ENCODE results near the gene TPST1. TPM values are rescaled to one million over a fixed set of nuclear protein-coding genes. Genes with fewer than 3 reads are reported as not detected.
A peak's percentile ranks its signal among the peaks of the same experiment; 100 is the strongest.
"Not testable (repeated sequence)": the region's sequence is repeated elsewhere in the genome, so short reads cannot be mapped to it uniquely, and the experiment has no call there.

The TPST1 gene
- total RNA-seq, 1 experiment from 2014 or later, result 51.0 TPM

DNA sequence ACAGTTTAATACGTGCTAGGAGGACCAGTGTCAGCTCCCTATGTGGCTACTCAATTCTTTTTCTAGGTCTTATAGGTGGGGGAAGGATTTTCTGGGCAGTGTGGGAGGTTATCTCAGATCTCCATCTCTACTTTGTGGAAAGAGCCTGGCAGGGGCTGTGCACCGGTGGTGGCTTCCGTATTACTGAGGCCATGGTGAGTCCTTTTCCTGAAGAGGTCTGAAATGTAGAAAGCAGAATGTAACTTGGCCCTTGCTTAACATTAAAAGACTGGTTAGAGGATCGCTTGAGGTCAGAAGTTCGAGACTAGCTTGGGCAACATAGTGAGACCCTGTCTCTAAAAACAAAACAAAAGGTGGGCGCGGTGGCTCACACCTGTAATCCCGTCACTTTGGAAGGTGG lies 2.7 kb upstream of the TPST1 start:
- Histone ChIP-seq H3K4me1 (replicated peaks) (peaks cover 20% of the 10 kb centered on the region), H3K4me3 (no peak overlapping the region), H3K9me3 (replicated peaks) (no peaks in the 10 kb centered on the region), H3K36me3 (peaks cover 6% of the 10 kb centered on the region), H3K27me3 (replicated peaks) (no peaks in the 10 kb centered on the region), H3K27ac (no peak overlapping the region)
- DNase-seq (ENCODE audit: low read depth in 1 of 2, low spot score in 2 of 2), result no peak

DNA sequence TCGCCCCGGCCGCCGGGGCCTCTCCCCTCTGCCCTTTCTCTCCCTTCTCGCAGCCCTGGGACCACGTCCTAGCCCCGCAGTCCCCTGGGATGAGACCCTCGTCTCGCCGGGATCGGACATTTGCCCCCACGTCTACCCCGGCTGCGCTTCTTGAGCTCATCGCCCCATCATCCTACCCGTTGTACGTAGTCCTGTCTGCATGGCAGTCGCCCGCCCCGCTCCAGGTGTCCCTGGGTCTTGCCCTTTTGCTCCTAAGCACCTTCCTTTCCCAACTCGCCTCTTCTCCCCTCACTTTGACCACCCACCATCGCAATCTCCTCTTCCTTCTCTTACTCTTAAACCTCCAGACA lies 582 bp downstream of the TPST1 start:
- DNase-seq (ENCODE audit: low read depth in 1 of 2, low spot score in 2 of 2), result peak in 1 of 2 experiments; percentile 41
- Histone ChIP-seq H3K27ac (peak overlapping the region; percentile 48), H3K4me1 (replicated peaks) (peaks cover 20% of the 10 kb centered on the region), H3K9me3 (replicated peaks) (no peaks in the 10 kb centered on the region), H3K36me3 (peaks cover 18% of the 10 kb centered on the region), H3K4me3 (peak overlapping the region; percentile 93), H3K27me3 (replicated peaks) (no peaks in the 10 kb centered on the region)

DNA sequence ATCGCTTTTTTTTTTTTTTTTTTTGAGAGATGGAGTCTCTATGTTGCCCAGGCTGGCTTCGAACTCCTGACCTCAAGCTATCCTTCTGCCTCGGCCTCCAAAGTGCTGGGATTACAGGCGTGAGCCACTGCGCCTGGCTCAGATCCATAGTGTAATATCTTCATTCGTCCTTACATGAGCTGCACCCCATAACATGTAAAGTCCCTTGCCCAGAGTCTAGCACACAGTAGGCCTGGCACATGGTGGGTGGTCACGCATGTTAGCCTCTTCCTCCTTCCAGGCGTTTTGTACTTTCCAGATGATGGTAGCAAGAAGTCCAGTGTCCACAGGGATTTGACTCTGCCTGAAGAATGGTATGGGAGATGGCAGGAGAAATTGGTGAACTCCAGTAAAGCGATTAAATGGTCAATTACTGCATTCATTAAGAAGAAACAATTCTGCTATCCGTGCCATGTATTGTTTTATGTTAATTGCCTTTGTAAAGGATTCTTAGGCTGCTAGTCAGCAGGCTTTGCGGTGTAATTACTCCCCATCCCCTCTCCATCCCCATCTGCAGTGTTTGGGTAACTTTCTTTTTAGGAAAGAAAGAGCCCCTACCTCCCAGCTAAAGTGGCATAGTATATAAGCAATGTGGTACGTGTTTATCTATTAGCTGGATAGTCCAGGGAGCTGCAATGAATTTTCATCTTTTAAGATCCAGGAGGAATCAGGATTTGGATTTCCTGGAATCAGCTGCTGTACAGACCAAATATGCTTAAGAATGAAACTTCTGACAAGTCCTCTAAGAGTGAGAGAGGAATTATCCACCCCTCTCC lies 1.2 kb downstream of the TPST1 start:
- DNase-seq (ENCODE audit: low read depth in 1 of 2, low spot score in 2 of 2), result no peak
- Histone ChIP-seq H3K27me3 (replicated peaks) (no peaks in the 10 kb centered on the region), H3K4me3 (peak overlapping the region; percentile 93), H3K4me1 (replicated peaks) (peaks cover 23% of the 10 kb centered on the region), H3K9me3 (replicated peaks) (no peaks in the 10 kb centered on the region), H3K27ac (no peak overlapping the region), H3K36me3 (peaks cover 19% of the 10 kb centered on the region)

DNA sequence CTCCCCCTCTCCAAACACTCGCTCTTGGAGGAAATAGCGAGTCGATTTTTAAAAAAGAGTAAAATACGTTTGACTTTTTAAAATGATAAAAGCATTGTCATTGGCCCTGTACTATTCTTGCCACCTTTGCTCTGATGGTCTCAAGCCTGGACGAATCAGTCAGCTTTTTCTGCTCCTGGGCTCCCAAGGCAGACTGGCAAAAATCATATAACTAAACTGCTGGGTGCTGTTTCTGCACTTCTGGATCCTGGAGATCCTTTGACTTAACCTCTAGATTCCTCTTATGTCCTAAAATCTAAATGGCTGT lies 1.8 kb downstream of the TPST1 start:
- DNase-seq (ENCODE audit: low read depth in 1 of 2, low spot score in 2 of 2), result no peak
- Histone ChIP-seq H3K36me3 (peaks cover 19% of the 10 kb centered on the region), H3K27ac (no peak overlapping the region), H3K4me1 (replicated peaks) (peaks cover 27% of the 10 kb centered on the region), H3K27me3 (replicated peaks) (no peaks in the 10 kb centered on the region), H3K4me3 (no peak overlapping the region), H3K9me3 (replicated peaks) (no peaks in the 10 kb centered on the region)

DNA sequence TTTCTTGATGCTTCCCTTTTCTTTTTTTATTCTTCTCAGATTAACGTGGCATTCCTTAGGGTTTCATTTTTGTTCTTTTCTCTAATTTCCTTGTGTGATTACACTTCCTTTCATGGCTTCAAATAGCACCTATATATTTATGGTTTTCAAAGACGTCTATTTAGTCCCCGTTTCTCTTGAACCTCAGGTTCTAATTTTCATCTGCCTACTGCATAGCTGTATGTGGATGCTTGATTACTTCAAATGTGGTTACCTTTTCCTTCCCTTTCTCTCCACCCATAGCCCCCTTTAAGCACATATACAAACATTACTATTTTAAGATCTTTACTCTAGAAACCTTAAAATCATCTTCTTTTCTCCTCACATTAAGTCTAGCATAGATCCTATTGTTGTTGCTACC lies 2.4 kb downstream of the TPST1 start:
- Histone ChIP-seq H3K4me1 (replicated peaks) (peaks cover 33% of the 10 kb centered on the region), H3K9me3 (replicated peaks) (no peaks in the 10 kb centered on the region), H3K27ac (no peak overlapping the region), H3K27me3 (replicated peaks) (no peaks in the 10 kb centered on the region), H3K36me3 (peaks cover 19% of the 10 kb centered on the region), H3K4me3 (no peak overlapping the region)
- DNase-seq (ENCODE audit: low read depth in 1 of 2, low spot score in 2 of 2), result no peak

DNA sequence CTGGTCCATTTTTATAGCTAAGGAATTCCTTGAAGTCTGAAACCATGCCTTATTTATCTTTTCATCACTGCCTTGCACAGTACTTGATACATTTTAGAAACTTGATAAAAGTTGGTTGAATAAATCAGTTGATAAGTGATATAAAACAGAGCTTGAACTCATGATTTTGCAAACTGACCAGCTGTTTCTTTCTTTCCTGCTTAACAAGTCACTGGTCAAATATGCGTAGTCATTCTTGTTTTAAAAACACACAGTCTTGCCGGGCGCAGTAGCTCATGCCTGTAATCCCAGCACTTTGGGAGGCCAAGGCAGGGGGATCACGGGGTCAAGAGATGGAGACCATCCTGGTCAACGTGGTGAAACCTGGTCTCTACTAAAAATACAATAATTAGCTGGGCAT lies 6.3 kb downstream of the TPST1 start:
- H3K27me3 ChIP-seq (replicated peaks), result no peaks in the 10 kb centered on the region
- H3K27ac ChIP-seq, result peak overlapping the region; percentile 6
- peaks cover 34% of the 10 kb centered on the region for H3K4me1 ChIP-seq (replicated peaks)
- no peak overlapping the region for H3K4me3 ChIP-seq
- H3K36me3 ChIP-seq, result peaks cover 13% of the 10 kb centered on the region
- H3K9me3 ChIP-seq (replicated peaks), result no peaks in the 10 kb centered on the region
- DNase-seq (ENCODE audit: low read depth in 1 of 2, low spot score in 2 of 2), result no peak

DNA sequence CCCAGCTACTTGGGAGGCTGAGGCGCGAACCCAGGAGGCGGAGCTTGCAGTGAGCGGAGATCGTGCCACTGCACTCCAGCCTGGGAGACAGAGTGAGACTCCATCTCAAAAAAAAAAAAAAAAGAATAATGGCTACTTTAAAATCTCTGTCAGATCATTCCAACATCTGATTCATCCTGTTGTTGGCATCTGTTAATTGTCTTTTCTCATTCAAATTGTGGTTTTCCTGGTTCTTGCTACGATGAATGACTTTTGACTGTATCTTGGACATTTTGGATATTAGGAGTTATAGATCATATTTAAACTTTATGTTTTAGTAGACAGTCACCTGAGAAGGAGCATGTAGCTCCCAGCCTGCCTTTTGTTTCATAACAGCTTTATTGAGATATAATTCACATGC lies 8.5 kb downstream of the TPST1 start:
- no peaks in the 10 kb centered on the region for H3K27me3 ChIP-seq (replicated peaks)
- H3K9me3 ChIP-seq (replicated peaks), result no peaks in the 10 kb centered on the region
- peaks cover 13% of the 10 kb centered on the region for H3K36me3 ChIP-seq
- no peak overlapping the region for H3K4me3 ChIP-seq
- H3K27ac ChIP-seq, result no peak overlapping the region
- no peak for DNase-seq (ENCODE audit: low read depth in 1 of 2, low spot score in 2 of 2)
- H3K4me1 ChIP-seq (replicated peaks), result peaks cover 27% of the 10 kb centered on the region

DNA sequence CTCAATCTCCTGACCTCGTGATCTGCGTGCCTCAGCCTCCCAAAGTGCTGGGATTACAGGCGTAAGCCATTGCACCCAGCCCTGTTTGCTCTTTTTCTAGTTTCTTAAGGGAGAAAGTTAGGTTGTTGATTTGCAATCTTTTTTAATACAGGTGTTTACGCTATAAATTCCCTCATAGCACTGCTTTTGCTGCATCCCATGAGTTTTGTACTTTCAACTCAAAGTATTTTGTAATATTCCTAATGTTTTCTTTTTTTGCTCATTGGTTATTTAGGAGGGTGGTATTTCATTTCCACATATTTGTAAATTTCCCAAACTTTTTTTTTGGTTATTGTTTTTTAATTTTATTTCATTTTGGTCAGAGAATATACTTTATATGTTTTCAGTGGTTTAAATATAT lies 11.6 kb downstream of the TPST1 start:
- no peak for DNase-seq (ENCODE audit: low read depth in 1 of 2, low spot score in 2 of 2)
- H3K27ac ChIP-seq, result no peak overlapping the region
- no peak overlapping the region for H3K4me3 ChIP-seq
- no peaks in the 10 kb centered on the region for H3K36me3 ChIP-seq
- H3K9me3 ChIP-seq (replicated peaks), result no peaks in the 10 kb centered on the region
- H3K4me1 ChIP-seq (replicated peaks), result peaks cover 21% of the 10 kb centered on the region
- H3K27me3 ChIP-seq (replicated peaks), result no peaks in the 10 kb centered on the region

DNA sequence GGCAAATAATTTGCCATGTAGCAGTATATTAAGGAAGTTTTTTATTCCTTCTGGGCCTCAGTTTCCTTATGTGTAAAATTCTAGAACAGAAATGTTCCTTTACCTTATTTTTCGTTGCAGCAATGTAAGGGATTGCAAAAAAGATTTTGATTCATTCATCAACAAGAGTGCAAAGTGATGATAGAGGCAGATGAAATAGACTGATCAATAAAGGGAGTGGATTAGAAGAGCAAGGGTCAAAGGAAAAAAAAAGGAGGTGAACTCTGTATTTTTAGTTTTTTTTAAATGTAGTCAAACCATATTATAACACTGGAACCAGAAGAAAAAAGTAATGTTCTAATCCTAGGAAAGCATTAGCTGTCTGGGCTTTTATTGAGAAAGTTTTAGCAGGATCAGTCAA lies 14.7 kb downstream of the TPST1 start:
- DNase-seq (ENCODE audit: low read depth in 1 of 2, low spot score in 2 of 2), result no peak
- H3K27ac ChIP-seq, result no peak overlapping the region
- H3K36me3 ChIP-seq, result no peaks in the 10 kb centered on the region
- H3K4me3 ChIP-seq, result no peak overlapping the region
- H3K9me3 ChIP-seq (replicated peaks), result no peaks in the 10 kb centered on the region
- H3K4me1 ChIP-seq (replicated peaks), result peaks cover 20% of the 10 kb centered on the region
- H3K27me3 ChIP-seq (replicated peaks), result no peaks in the 10 kb centered on the region

DNA sequence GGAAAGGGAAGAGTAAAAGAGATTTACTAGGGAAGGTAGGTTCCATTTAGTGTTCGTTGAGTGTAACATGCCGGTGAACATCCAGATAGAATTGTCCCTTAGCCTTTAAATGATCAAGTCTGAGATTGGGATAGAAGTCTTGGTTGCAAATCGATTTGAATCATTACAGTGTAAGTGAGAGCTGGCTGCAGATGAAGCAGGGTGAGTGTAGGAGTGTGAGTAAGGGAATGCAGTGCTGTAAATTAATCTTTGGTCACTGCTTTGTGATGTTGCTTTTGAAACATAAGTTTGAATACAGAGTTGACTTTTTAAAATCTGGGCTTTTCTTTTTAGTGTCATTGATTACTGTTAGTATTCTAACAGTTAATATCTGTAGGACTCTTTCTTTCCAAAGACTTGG lies 16.3 kb downstream of the TPST1 start:
- H3K9me3 ChIP-seq (replicated peaks), result no peaks in the 10 kb centered on the region
- H3K27me3 ChIP-seq (replicated peaks), result no peaks in the 10 kb centered on the region
- no peak overlapping the region for H3K4me3 ChIP-seq
- no peak overlapping the region for H3K27ac ChIP-seq
- H3K4me1 ChIP-seq (replicated peaks), result peaks cover 20% of the 10 kb centered on the region
- H3K36me3 ChIP-seq, result no peaks in the 10 kb centered on the region
- no peak for DNase-seq (ENCODE audit: low read depth in 1 of 2, low spot score in 2 of 2)

DNA sequence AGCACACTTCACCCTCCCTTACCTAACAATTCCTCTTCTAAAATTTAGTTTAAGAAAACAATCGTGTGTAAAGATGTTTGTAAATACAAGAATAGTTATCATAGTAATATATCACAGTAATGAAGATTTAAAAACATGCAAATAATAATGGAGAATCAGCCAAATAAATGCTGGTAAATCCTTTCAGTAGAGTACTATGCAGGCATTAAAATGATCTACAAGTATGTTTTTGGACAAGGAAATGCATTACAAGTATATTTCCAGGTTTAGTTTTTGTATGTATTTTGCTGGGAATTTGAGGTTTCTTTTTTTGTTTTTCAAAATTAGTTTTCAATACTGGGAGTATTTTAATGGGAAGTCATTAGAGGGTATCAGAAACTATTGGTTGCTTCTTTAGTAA lies 22.7 kb downstream of the TPST1 start:
- peaks cover 14% of the 10 kb centered on the region for H3K4me1 ChIP-seq (replicated peaks)
- DNase-seq (ENCODE audit: low read depth in 1 of 2, low spot score in 2 of 2), result no peak
- no peak overlapping the region for H3K4me3 ChIP-seq
- H3K9me3 ChIP-seq (replicated peaks), result no peaks in the 10 kb centered on the region; the same call in 1 of the 2 replicates
- no peak overlapping the region for H3K27ac ChIP-seq
- H3K27me3 ChIP-seq (replicated peaks), result no peaks in the 10 kb centered on the region
- H3K36me3 ChIP-seq, result no peaks in the 10 kb centered on the region

DNA sequence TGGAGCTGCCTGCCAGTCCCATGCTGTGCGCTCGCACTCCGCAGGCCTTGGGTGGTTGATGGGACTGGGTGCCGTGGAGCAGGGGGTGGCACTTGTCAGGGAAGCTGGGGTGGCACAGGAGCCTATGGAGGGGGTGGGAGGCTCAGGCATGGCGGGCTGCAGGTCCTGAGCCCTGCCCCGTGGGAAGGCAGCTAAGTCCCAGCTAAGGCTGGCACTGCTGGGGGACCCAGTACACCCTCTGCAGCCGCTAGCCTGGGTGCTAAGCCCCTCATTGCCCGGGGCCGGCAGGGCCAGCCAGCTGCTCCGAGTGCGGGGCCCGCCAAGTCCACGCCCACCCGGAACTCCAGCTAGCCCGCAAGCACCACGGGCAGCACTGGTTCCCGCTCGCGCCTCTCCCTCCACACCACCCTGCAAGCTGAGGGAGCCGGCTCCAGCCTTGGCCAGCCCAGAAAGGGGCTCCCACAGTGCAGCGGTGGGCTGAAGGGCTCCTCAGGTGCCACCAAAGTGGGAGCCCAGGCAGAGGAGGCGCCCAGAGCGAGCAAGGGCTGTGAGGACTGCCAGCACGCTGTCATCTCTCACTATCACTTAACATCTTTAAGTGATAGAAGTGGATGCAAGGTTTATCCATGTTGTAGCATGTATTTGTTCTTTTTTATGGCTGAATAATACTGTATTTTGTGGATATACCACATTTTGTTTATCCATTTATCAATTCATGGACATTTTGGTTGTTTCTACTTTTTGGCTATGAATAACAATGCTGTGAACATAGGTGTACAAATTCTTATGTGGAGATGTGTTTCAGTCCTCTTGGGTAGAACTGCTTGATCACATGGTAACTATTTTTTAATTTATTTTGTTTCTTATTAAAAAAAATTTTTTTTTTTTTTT lies 26.4 kb downstream of the TPST1 start:
- H3K36me3 ChIP-seq; DNase-seq (ENCODE audit: low read depth in 1 of 2, low spot score in 2 of 2); H3K4me3 ChIP-seq; H3K27ac ChIP-seq; H3K27me3 ChIP-seq (replicated peaks); H3K4me1 ChIP-seq (replicated peaks); H3K9me3 ChIP-seq (replicated peaks): not testable (repeated sequence)

DNA sequence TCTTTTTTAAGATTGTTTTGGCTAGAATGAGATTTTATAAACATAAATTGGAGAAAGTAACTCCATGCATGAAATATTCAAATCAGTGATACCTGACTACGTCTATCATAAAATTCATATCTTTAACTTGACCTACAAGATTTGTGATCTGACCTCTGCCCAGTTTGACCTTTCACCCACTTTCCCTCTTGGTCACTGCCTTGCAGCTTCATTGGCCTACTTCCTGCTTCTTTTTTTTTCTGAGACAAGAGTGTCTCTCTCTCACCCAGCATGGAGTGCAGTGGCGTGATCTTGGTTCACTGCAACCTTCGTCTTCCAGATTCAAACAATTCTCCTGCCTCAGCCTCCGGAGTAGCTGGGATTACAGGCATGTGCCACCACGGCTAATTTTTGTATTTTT lies 28.5 kb downstream of the TPST1 start:
- Histone ChIP-seq H3K9me3 (replicated peaks) (no peaks in the 10 kb centered on the region; the same call in 1 of the 2 replicates), H3K27ac (no peak overlapping the region), H3K27me3 (replicated peaks) (no peaks in the 10 kb centered on the region), H3K4me3 (no peak overlapping the region), H3K4me1 (replicated peaks) (peaks cover 9% of the 10 kb centered on the region), H3K36me3 (0 out of 2 replicates have a peak, but pooled peaks cover 2% of the 10 kb centered on the region)
- no peak for DNase-seq (ENCODE audit: low read depth in 1 of 2, low spot score in 2 of 2)

DNA sequence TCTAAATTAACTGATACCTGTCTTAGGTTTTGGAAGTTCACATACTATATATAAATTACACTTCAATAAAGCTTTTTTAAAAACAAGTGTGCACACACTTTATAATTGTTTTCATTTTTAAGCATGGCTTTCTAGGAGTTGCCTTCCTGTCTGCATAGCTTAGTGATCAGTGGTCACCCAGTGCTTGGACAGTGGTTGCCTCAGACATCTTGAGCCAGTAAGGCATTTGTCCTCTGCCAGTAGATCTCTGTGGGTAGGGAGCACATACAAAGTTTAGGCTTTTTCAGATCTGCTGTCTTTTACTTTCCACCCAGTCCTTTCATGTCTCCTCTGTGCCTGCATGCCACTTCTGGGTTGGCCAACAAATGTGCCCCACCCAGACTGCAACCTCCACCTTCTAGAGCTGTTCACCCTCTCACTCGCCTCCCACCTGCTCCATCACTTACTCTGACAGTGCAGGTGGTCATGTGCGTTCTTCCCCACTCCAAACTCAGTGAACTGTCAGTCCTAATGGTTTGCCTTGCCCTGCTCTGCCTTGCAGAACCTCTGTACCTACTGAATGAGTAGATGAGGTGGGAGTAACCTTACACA lies 31.7 kb downstream of the TPST1 start:
- Histone ChIP-seq H3K4me3 (no peak overlapping the region), H3K36me3 (peaks cover 15% of the 10 kb centered on the region; the same call in 1 of the 2 replicates), H3K9me3 (replicated peaks) (no peaks in the 10 kb centered on the region; the same call in 1 of the 2 replicates), H3K27me3 (replicated peaks) (no peaks in the 10 kb centered on the region), H3K4me1 (replicated peaks) (peaks cover 20% of the 10 kb centered on the region), H3K27ac (no peak overlapping the region)
- DNase-seq (ENCODE audit: low read depth in 1 of 2, low spot score in 2 of 2), result no peak
